HUES64 (cell line): ENCODE data around the gene HOXD12.
A peak's percentile ranks its signal among the peaks of the same experiment; 100 is the strongest.

Experiments used
- H3K27ac ChIP-seq: 2 replicates; pipeline ENCODE4 v1.7.0; 2013; ENCODE audit warnings: low read depth, low read length, inconsistent platforms
- H3K27me3 ChIP-seq: 2 replicates; pipeline ENCODE4 v1.6.1; 2013; ENCODE audit warnings: mild to moderate bottlenecking, low read length; ENCODE audit not compliant: insufficient read depth
- H3K36me3 ChIP-seq: 2 replicates; pipeline ENCODE4 v1.6.1; 2013; ENCODE audit warnings: mild to moderate bottlenecking, low read length; ENCODE audit not compliant: insufficient read depth
- H3K4me1 ChIP-seq: 2 replicates; pipeline ENCODE4 v1.6.1; 2013; ENCODE audit warnings: mild to moderate bottlenecking, low read length, moderate library complexity; ENCODE audit not compliant: insufficient read depth
- H3K4me3 ChIP-seq: 2 replicates; pipeline ENCODE4 v1.5.1; 2013; ENCODE audit warnings: mild to moderate bottlenecking, low read length, moderate library complexity
- H3K9ac ChIP-seq: 2 replicates; pipeline ENCODE4 v1.6.1; 2013; ENCODE audit warnings: mild to moderate bottlenecking, low read depth, low read length
- H3K9me3 ChIP-seq: 2 replicates; pipeline ENCODE4 v1.6.1; 2013; ENCODE audit warnings: low read depth, low read length; ENCODE audit not compliant: insufficient read depth
- WGBS: fragments of 150-250, 120-280 bp; methylation state at CpG from one replicate; pipeline ENCODE4 v1.1.7; 2013; ENCODE audit warnings: missing lambda C conversion rate; 5-methylcytosine and 5-hydroxymethylcytosine counted together

The HOXD12 gene

GRCh38 chr2:176088937-176089842, 10.4 kb upstream of the HOXD12 start:
- H3K4me1 ChIP-seq = peaks cover 6% of the 10 kb centered on the region; the same call in 1 of the 2 replicates
- H3K9ac ChIP-seq = no peak overlapping the region
- H3K4me3 ChIP-seq = no peak overlapping the region
- no peaks in the 10 kb centered on the region for H3K9me3 ChIP-seq
- no peak overlapping the region for H3K27ac ChIP-seq
- peaks cover 100% of the 10 kb centered on the region for H3K27me3 ChIP-seq
- WGBS = 19% methylated on average over 6 of the region's 6 CpGs
- no peaks in the 10 kb centered on the region for H3K36me3 ChIP-seq

GRCh38 chr2:176089843-176090395, 9.7 kb upstream of the HOXD12 start:
- no peak overlapping the region for H3K27ac ChIP-seq
- no peaks in the 10 kb centered on the region for H3K9me3 ChIP-seq
- H3K4me1 ChIP-seq = peaks cover 11% of the 10 kb centered on the region; the same call in 1 of the 2 replicates
- H3K27me3 ChIP-seq = peaks cover 100% of the 10 kb centered on the region
- no peak overlapping the region for H3K4me3 ChIP-seq
- no peaks in the 10 kb centered on the region for H3K36me3 ChIP-seq
- no peak overlapping the region for H3K9ac ChIP-seq

GRCh38 chr2:176090862-176091261, 8.7 kb upstream of the HOXD12 start:
- H3K27ac ChIP-seq = no peak overlapping the region
- no peaks in the 10 kb centered on the region for H3K9me3 ChIP-seq
- H3K4me3 ChIP-seq = no peak overlapping the region
- no peaks in the 10 kb centered on the region for H3K36me3 ChIP-seq
- no peak overlapping the region for H3K9ac ChIP-seq
- peaks cover 11% of the 10 kb centered on the region; the same call in 1 of the 2 replicates for H3K4me1 ChIP-seq
- 19% methylated on average over 5 of the region's 5 CpGs for WGBS
- peaks cover 100% of the 10 kb centered on the region for H3K27me3 ChIP-seq

- Histone ChIP-seq H3K27me3 (peaks cover 100% of the 10 kb centered on the region), H3K4me1 (peaks cover 16% of the 10 kb centered on the region), H3K9me3 (no peaks in the 10 kb centered on the region), H3K4me3 (no peak overlapping the region; the same call in 1 of the 2 replicates), H3K36me3 (no peaks in the 10 kb centered on the region), H3K27ac (no peak overlapping the region), H3K9ac (no peak overlapping the region)
- 3% methylated on average over 31 of the region's 31 CpGs for WGBS
Observed at GRCh38 chr2:176091329-176092258, 8.0 kb upstream of the HOXD12 start.

GRCh38 chr2:176092270-176093144, 7.1 kb upstream of the HOXD12 start, which contains the start of gene HOXD13:
HOXD13 (plus strand) TSS chr2:176092721; CDS start chr2:176092891, 170 bp downstream.
- Histone ChIP-seq H3K36me3 (no peaks in the 10 kb centered on the region), H3K4me1 (peaks cover 19% of the 10 kb centered on the region), H3K9ac (no peak within 1 kb of the TSS), H3K27me3 (peaks cover 100% of the 10 kb centered on the region), H3K9me3 (no peaks in the 10 kb centered on the region), H3K4me3 (peak within 1 kb of the TSS; percentile 33), H3K27ac (no peak within 1 kb of the TSS)
- under 1% methylated on average over 95 of the region's 95 CpGs for WGBS

GRCh38 chr2:176093145-176093897, 6.3 kb upstream of the HOXD12 start:
- H3K4me1 ChIP-seq = peaks cover 19% of the 10 kb centered on the region
- H3K9ac ChIP-seq = no peak overlapping the region
- peak overlapping the region; percentile 33 for H3K4me3 ChIP-seq
- 2% methylated on average over 53 of the region's 53 CpGs for WGBS
- peaks cover 100% of the 10 kb centered on the region for H3K27me3 ChIP-seq
- no peaks in the 10 kb centered on the region for H3K9me3 ChIP-seq
- H3K36me3 ChIP-seq = no peaks in the 10 kb centered on the region
- no peak overlapping the region for H3K27ac ChIP-seq

- H3K9me3 ChIP-seq = no peaks in the 10 kb centered on the region
- no peak overlapping the region for H3K9ac ChIP-seq
- 5% methylated on average over 5 of the region's 8 CpGs for WGBS
- H3K36me3 ChIP-seq = no peaks in the 10 kb centered on the region
- peaks cover 21% of the 10 kb centered on the region for H3K4me1 ChIP-seq
- H3K4me3 ChIP-seq = no peak overlapping the region
- H3K27me3 ChIP-seq = peaks cover 100% of the 10 kb centered on the region
- no peak overlapping the region for H3K27ac ChIP-seq
Observed at GRCh38 chr2:176093898-176094249, 5.7 kb upstream of the HOXD12 start.

GRCh38 chr2:176094349-176094748, 5.2 kb upstream of the HOXD12 start:
- Histone ChIP-seq H3K36me3 (no peaks in the 10 kb centered on the region), H3K9ac (no peak overlapping the region), H3K4me3 (no peak overlapping the region), H3K9me3 (no peaks in the 10 kb centered on the region), H3K27me3 (peaks cover 100% of the 10 kb centered on the region), H3K4me1 (peaks cover 19% of the 10 kb centered on the region), H3K27ac (no peak overlapping the region)
- WGBS = 5% methylated on average over 11 of the region's 12 CpGs

- Histone ChIP-seq H3K4me1 (peaks cover 19% of the 10 kb centered on the region), H3K4me3 (no peak overlapping the region), H3K9me3 (no peaks in the 10 kb centered on the region), H3K36me3 (no peaks in the 10 kb centered on the region), H3K27me3 (peaks cover 100% of the 10 kb centered on the region), H3K27ac (no peak overlapping the region), H3K9ac (no peak overlapping the region)
- WGBS = 14% methylated on average over 5 of the region's 5 CpGs
Observed at GRCh38 chr2:176095421-176095820, 4.2 kb upstream of the HOXD12 start.
